OCI-LY3 (cell line): Measurements from ENCODE around the gene LTO1.

Source experiments
- EZH2phosphoT487 ChIP-seq: fragments of 200-600 bp; shearing (Covaris generic); IDR thresholded peaks from 2 replicates; pipeline ENCODE4 v1.6.1; 2018; ENCODE audit warnings: antibody characterized with exemption, mixed run types, low read depth
- TF ChIP-seq, protein P1 (sequence below): fragments of 200-600, 300-600 bp; sonication (generic); IDR thresholded peaks from 2 replicates; pipeline ENCODE4 v1.5.1; 2014; ENCODE audit warnings: antibody characterized with exemption, low read length, low read depth

DNA sequence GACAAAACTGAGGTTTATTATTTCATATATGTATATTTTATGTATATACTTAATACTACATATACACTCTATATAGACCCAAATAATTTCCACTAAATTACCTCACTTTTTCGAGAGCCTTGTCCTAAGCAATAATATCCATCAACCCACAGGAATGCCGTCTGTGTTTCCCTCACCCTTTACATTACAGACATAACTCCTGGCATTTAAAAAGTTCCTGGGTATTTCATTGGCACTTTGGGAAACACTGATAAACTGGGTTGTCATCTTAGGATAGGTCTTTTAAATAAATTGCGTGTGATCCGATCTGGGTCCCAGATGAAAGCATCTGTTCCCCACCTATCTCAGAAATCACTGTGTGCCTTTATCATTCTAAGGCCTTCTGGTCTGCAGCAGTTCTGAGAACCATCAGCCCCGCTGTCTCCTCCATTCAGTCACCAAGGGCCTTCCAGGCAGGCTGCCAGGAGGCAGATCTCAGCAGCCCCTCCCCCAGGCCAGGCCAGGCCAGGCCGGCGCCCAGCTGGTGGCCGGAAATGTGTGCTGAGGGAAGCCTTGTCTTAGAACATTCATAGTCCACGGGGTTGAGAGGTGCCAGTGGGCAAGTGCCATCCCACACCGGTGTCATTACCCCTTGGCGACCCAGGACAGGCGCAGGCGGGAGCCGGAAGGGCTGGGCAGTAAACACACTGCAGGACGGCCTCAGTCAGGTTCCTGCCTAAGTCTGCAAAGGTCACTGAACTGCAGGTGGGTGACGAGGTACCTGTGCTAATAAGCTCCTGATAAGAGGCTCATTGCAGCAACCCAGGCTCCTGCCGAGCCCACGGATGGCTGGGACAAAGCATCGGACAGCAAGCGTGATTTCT is 25.4 kb upstream of the LTO1 start:
- TF ChIP-seq, protein P1, sequence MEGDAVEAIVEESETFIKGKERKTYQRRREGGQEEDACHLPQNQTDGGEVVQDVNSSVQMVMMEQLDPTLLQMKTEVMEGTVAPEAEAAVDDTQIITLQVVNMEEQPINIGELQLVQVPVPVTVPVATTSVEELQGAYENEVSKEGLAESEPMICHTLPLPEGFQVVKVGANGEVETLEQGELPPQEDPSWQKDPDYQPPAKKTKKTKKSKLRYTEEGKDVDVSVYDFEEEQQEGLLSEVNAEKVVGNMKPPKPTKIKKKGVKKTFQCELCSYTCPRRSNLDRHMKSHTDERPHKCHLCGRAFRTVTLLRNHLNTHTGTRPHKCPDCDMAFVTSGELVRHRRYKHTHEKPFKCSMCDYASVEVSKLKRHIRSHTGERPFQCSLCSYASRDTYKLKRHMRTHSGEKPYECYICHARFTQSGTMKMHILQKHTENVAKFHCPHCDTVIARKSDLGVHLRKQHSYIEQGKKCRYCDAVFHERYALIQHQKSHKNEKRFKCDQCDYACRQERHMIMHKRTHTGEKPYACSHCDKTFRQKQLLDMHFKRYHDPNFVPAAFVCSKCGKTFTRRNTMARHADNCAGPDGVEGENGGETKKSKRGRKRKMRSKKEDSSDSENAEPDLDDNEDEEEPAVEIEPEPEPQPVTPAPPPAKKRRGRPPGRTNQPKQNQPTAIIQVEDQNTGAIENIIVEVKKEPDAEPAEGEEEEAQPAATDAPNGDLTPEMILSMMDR: no peak
- no peak for TF ChIP-seq EZH2phosphoT487
